Esophagus squamous epithelium (tissue), 5 donors: Measurements from ENCODE around the gene TEX19. TPM values are rescaled to one million over a fixed set of nuclear protein-coding genes. Genes with fewer than 3 reads are reported as not detected.

Source experiments
- DNase-seq: peaks from one replicate; lab custom pipeline; 2025; lab: John Stamatoyannopoulos, UW
- H3K27ac ChIP-seq, 4 donors: fragments of 200-600 bp; sonication (generic); one replicate each; pipeline ENCODE4 v1.5.1; 2016 to 2019; ENCODE audit warnings: mild to moderate bottlenecking in 1 of 4
- H3K27me3 ChIP-seq, 4 donors: fragments of 200-600 bp; sonication (generic); 1 replicate in 3 of 4; 2 replicates in 1 of 4; pipeline versions ENCODE4 v1.5.1 to v1.6.0; 2017 to 2021; ENCODE audit warnings: antibody characterized with exemption in 1 of 4
- H3K36me3 ChIP-seq, 3 donors: fragments of 200-600 bp; sonication (generic); one replicate each; pipeline ENCODE4 v1.5.1; 2016 to 2019
- H3K4me1 ChIP-seq, 3 donors: fragments of 200-600 bp; sonication (generic); one replicate each; pipeline ENCODE4 v1.5.1; 2017 to 2019
- H3K4me3 ChIP-seq, 4 donors: fragments of 200-600 bp; sonication (generic); 1 replicate in 3 of 4; 2 replicates in 1 of 4; pipeline ENCODE4 v1.5.1; 2016 to 2019; ENCODE audit warnings: mild to moderate bottlenecking in 2 of 4, moderate library complexity in 1 of 4
- H3K9me3 ChIP-seq, 3 donors: fragments of 200-600 bp; sonication (generic); one replicate each; pipeline ENCODE4 v1.5.1; 2016 to 2019
- POLR2A ChIP-seq, 4 donors: fragments of 450-650 bp; IDR thresholded peaks; one replicate each; pipeline ENCODE4 v1.6.1; 2017; ENCODE audit warnings: antibody characterized with exemption in 4 of 4, mild to moderate bottlenecking in 4 of 4, moderate library complexity in 3 of 4
- WGBS, 2 donors: methylation state at CpG; one replicate each; pipeline ENCODE4 v1.1.5; 2018; 5-methylcytosine and 5-hydroxymethylcytosine counted together
- intact Hi-C: fragments of 100-400 bp; cut with DNase I; formaldehyde crosslinking; loops from one replicate; pipeline ENCODE4 v1.15.0; 2022
- total RNA-seq, 4 donors: library from RNA; depleted of rRNA; stranded (reverse); fragments of >200 nt; gene quantifications; one replicate each; pipeline ENCODE4 v1.1.0, GENCODE V29; 2016
- TF ChIP-seq, protein P1 (sequence below), 6 experiments: fragments of 450-650 bp in 4 of 6; fragments of 200-600 bp in 2 of 6; sonication (generic) in 2 of 6; IDR thresholded peaks; one replicate each; pipeline ENCODE4 v1.5.1; 2016 to 2019; ENCODE audit warnings: antibody characterized with exemption in 6 of 6, mild to moderate bottlenecking in 4 of 6, moderate library complexity in 4 of 6
- donor health status: DM: yes; HTN: yes; CAD: no.

TEX19 gene
- total RNA-seq, 4 donors from 2014 or later: not detected

DNA sequence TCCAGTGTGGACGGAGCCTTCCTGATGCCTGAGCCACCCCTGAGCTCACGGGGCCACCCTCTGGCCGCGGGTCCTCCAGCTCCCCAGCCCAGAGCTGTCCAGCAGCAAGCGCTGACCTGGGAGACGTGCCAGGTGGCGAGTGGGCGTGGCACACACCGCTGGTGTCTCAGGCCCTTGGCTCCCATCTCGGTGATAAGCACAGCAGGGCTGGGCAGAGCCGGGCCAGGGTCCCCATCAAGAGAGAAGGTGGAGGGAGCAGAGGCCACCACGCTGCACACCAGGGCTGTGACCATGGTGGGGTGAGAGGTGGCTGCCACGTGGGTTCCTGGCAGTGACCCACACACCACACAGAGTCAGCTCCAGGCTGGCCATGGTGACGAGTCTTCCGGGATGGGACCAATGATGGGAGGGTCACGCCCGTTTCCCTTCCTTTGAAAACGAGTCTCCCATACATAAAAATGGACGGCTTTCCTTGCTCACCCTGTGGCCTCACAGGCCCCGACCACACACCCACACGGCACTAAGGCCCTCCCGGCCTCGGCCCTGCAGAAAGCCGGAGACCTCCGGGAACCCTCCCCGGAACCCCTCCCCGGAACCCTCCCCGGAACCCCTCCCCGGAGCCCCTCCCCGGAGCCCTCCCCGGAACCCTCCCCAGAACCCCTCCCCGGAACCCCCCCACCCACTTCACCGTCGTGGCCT, 29.3 kb downstream of the TEX19 start:
- peaks cover 0 to 25% (median 0%) of the 10 kb centered on the region in 3 donors for H3K36me3 ChIP-seq
- 60 to 61% methylated on average over 10 of the region's 34 CpGs for WGBS, 2 donors
- H3K27ac ChIP-seq: no peak overlapping the region
- H3K4me1 ChIP-seq: peaks cover 10 to 40% (median 26%) of the 10 kb centered on the region in 3 donors
- H3K9me3 ChIP-seq: no peaks in the 10 kb centered on the region
- intact Hi-C loops: no loop called here
- TF ChIP-seq POLR2A (IDR thresholded peaks at IDR 0.05): no peak
- TF ChIP-seq, protein P1, sequence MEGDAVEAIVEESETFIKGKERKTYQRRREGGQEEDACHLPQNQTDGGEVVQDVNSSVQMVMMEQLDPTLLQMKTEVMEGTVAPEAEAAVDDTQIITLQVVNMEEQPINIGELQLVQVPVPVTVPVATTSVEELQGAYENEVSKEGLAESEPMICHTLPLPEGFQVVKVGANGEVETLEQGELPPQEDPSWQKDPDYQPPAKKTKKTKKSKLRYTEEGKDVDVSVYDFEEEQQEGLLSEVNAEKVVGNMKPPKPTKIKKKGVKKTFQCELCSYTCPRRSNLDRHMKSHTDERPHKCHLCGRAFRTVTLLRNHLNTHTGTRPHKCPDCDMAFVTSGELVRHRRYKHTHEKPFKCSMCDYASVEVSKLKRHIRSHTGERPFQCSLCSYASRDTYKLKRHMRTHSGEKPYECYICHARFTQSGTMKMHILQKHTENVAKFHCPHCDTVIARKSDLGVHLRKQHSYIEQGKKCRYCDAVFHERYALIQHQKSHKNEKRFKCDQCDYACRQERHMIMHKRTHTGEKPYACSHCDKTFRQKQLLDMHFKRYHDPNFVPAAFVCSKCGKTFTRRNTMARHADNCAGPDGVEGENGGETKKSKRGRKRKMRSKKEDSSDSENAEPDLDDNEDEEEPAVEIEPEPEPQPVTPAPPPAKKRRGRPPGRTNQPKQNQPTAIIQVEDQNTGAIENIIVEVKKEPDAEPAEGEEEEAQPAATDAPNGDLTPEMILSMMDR (IDR thresholded peaks at IDR 0.05): no peak
- peaks cover 0 to 53% (median 5%) of the 10 kb centered on the region in 4 donors for H3K27me3 ChIP-seq
- no peak overlapping the region for H3K4me3 ChIP-seq
- DNase-seq: no peak

- peaks cover 10 to 35% (median 26%) of the 10 kb centered on the region in 3 donors for H3K4me1 ChIP-seq
- H3K9me3 ChIP-seq: no peaks in the 10 kb centered on the region
- no peak for DNase-seq
- H3K4me3 ChIP-seq: no peak overlapping the region
- peaks cover 0 to 48% (median 2%) of the 10 kb centered on the region in 4 donors for H3K27me3 ChIP-seq
- H3K36me3 ChIP-seq: peaks cover 0 to 30% (median 0%) of the 10 kb centered on the region in 3 donors
- intact Hi-C loops: no loop called here
- TF ChIP-seq, protein P1 (IDR thresholded peaks at IDR 0.05): no peak
- TF ChIP-seq POLR2A (IDR thresholded peaks at IDR 0.05): no peak
- H3K27ac ChIP-seq: no peak overlapping the region
- 79 to 80% methylated on average over 5 to 21 of the region's 21 CpGs for WGBS, 2 donors
Observed at GRCh38 chr17:82388922-82389283, 29.9 kb downstream of the TEX19 start.

GRCh38 chr17:82389379-82389778, 30.3 kb downstream of the TEX19 start:
- Histone ChIP-seq H3K36me3 (peaks cover 0 to 35% (median 0%) of the 10 kb centered on the region in 3 donors), H3K27ac (no peak overlapping the region), H3K27me3 (peaks cover 0 to 43% (median 2%) of the 10 kb centered on the region in 4 donors), H3K4me3 (no peak overlapping the region), H3K4me1 (peaks cover 10 to 30% (median 24%) of the 10 kb centered on the region in 3 donors), H3K9me3 (no peaks in the 10 kb centered on the region)
- intact Hi-C loops: no loop called here
- TF ChIP-seq POLR2A (IDR thresholded peaks at IDR 0.05): no peak
- TF ChIP-seq, protein P1 (IDR thresholded peaks at IDR 0.05): no peak
- DNase-seq: no peak
- WGBS, 2 donors: 64 to 70% methylated on average over 10 of the region's 10 CpGs

- H3K27ac ChIP-seq: no peak overlapping the region
- H3K4me1 ChIP-seq: peaks cover 10 to 22% (median 15%) of the 10 kb centered on the region in 3 donors
- no peak for DNase-seq
- peaks cover 0 to 34% (median 2%) of the 10 kb centered on the region in 4 donors for H3K27me3 ChIP-seq
- WGBS, 2 donors: 87 to 90% methylated on average over 19 to 26 of the region's 34 CpGs
- peaks cover 0 to 43% (median 0%) of the 10 kb centered on the region in 3 donors for H3K36me3 ChIP-seq
- intact Hi-C loops: no loop called here
- TF ChIP-seq, protein P1 (IDR thresholded peaks at IDR 0.05): no peak
- TF ChIP-seq POLR2A (IDR thresholded peaks at IDR 0.05): no peak
- no peaks in the 10 kb centered on the region for H3K9me3 ChIP-seq
- H3K4me3 ChIP-seq: no peak overlapping the region
Observed at GRCh38 chr17:82390015-82390859, 31.2 kb downstream of the TEX19 start.
